ENCODE results near the gene LRRC55. TPM values are rescaled to one million over a fixed set of nuclear protein-coding genes. Genes with fewer than 3 reads are reported as not detected.

Gene LRRC55
- total RNA-seq, 1 experiment from 2014 or later: not detected

GRCh38 chr11:57230316-57230715 lies 48.6 kb downstream of the LRRC55 start:
- H3K9me2 ChIP-seq (ENCODE audit: insufficient read depth): no peaks in the 10 kb centered on the region
- no peak overlapping the region for H2AFZ ChIP-seq (ENCODE audit: low read depth, low read length, poor library complexity, severe bottlenecking)
- no peaks in the 10 kb centered on the region for H3K4me1 ChIP-seq (ENCODE audit: control insufficient read depth in 1 of 2, insufficient read depth in 2 of 2, low read length in 2 of 2)
- peaks cover 65% of the 10 kb centered on the region for H3K27me3 ChIP-seq (ENCODE audit: insufficient read depth, low read length)
- H3K79me2 ChIP-seq (ENCODE audit: insufficient read depth, low read length): no peaks in the 10 kb centered on the region
- no peak overlapping the region for H3K9ac ChIP-seq (ENCODE audit: low read length)
- no peaks in the 10 kb centered on the region for H3K9me3 ChIP-seq (ENCODE audit: control insufficient read depth in 1 of 2, insufficient read depth in 1 of 2, low read depth in 1 of 2, low read length in 2 of 2)
- CTCF ChIA-PET: interaction anchor here (0.6 kb wide), 1 partner anchor 20 kb away, joined by 3 read pairs; no protein-coding TSS in a partner anchor
- ATAC-seq (no peak), DNase-seq (ENCODE audit: low read depth, low spot score) (no peak)
- H3K4me2 ChIP-seq (ENCODE audit: low read length): no peak overlapping the region
- BruUV-seq (replicated peaks): no TSS peak
- RAD21 ChIA-PET (ENCODE audit: low non-redundant PET in 1 of 2, low total read pairs in 2 of 2, uncharacterized antibody in 2 of 2, unreplicated experiment in 2 of 2): no interaction called here
- H3K27ac ChIP-seq (ENCODE audit: low read depth, low read length): no peak overlapping the region
- TF ChIP-seq EZH2phosphoT487 (IDR thresholded peaks at IDR 0.05; ENCODE audit: borderline replicate concordance) (no peak), TCF7L2 (IDR thresholded peaks at IDR 0.05; ENCODE audit: borderline replicate concordance, extremely low read depth, insufficient read depth, insufficient read length) (no peak), SP1 (IDR thresholded peaks at IDR 0.05; ENCODE audit: low read depth) (no peak), JUND (IDR thresholded peaks at IDR 0.05) (no peak), EGR1 (IDR thresholded peaks at IDR 0.05; ENCODE audit: low read depth) (no peak), EZH2 (IDR thresholded peaks at IDR 0.05) (no peak), FOSL1 (IDR thresholded peaks at IDR 0.05; ENCODE audit: low read depth) (no peak), POLR2AphosphoS5 (IDR thresholded peaks at IDR 0.05; ENCODE audit: low read depth, low read length) (no peak), ZNF274 (IDR thresholded peaks at IDR 0.05; ENCODE audit: low read depth, low read length) (no peak), SRF (IDR thresholded peaks at IDR 0.05; ENCODE audit: low read depth) (no peak), POLR2A (IDR thresholded peaks at IDR 0.05; ENCODE audit: borderline replicate concordance, extremely low read depth, insufficient read depth, insufficient read length) (no peak), ELF1 (IDR thresholded peaks at IDR 0.05; ENCODE audit: borderline replicate concordance, low read depth) (no peak), ZBTB33 (IDR thresholded peaks at IDR 0.05; ENCODE audit: extremely low read depth, insufficient replicate concordance, low read length) (no peak)
- no peaks in the 10 kb centered on the region for H3K36me3 ChIP-seq (ENCODE audit: control insufficient read depth in 1 of 2, insufficient read depth in 2 of 2, low read length in 2 of 2)
- H4K20me1 ChIP-seq (ENCODE audit: insufficient read depth): no peaks in the 10 kb centered on the region
- POLR2A ChIA-PET: no interaction called here
- H3K4me3 ChIP-seq (replicated peaks in 1 of 2; ENCODE audit: low read depth in 1 of 2, low read length in 2 of 2): no peak overlapping the region
- intact Hi-C loops (cut with micrococcal nuclease): no loop called here
